Cardiac fibroblast (primary cell): Measurements from ENCODE around the gene GRM1.

Experiments used
- DNase-seq, 2 donors: peaks; one replicate each; pipeline versions ENCODE4 v3.0.0 to v3.0.0-alpha.2; 2010; ENCODE audit warnings: low read depth in 2 of 2
- H3K4me3 ChIP-seq, 2 donors: replicated peaks in 1 of 2; 1 replicate in 1 of 2; 2 replicates in 1 of 2; pipeline ENCODE4 v1.5.1; 2011; ENCODE audit warnings: low read depth in 2 of 2, low read length in 2 of 2, mild to moderate bottlenecking in 2 of 2, moderate library complexity in 1 of 2
- CTCF ChIP-seq: IDR thresholded peaks from one replicate; pipeline ENCODE4 v1.5.1; 2011; ENCODE audit warnings: low read depth, mild to moderate bottlenecking, low read length, inconsistent platforms

The GRM1 gene

GRCh38 chr6:146359131-146359530 lies 330.3 kb downstream of the GRM1 start:
- H3K4me3 ChIP-seq: no peak overlapping the region
- peak in 1 of 2 donors; percentile 10 for DNase-seq
- TF ChIP-seq CTCF: no peak

- DNase-seq: peak; percentile 44 to 60
- no peak overlapping the region for H3K4me3 ChIP-seq
- no peak for TF ChIP-seq CTCF
Observed at GRCh38 chr6:146361128-146361924, 332.5 kb downstream of the GRM1 start.

GRCh38 chr6:146363838-146364607 lies 335.2 kb downstream of the GRM1 start:
- DNase-seq: no peak
- no peak for TF ChIP-seq CTCF
- no peak overlapping the region for H3K4me3 ChIP-seq

GRCh38 chr6:146364816-146365594 lies 336.1 kb downstream of the GRM1 start:
- no peak for TF ChIP-seq CTCF
- peak in 1 of 2 donors; percentile 38 for DNase-seq
- H3K4me3 ChIP-seq: no peak overlapping the region

GRCh38 chr6:146367061-146367460 lies 338.2 kb downstream of the GRM1 start:
- TF ChIP-seq CTCF: no peak
- H3K4me3 ChIP-seq: no peak overlapping the region
- no peak for DNase-seq

- H3K4me3 ChIP-seq: no peak overlapping the region
- DNase-seq: no peak
- TF ChIP-seq CTCF: no peak
Observed at GRCh38 chr6:146369866-146370265, 341.0 kb downstream of the GRM1 start.
